Hindlimb muscle (tissue), 1 donor: ENCODE results near the gene WWC2. TPM values are rescaled to one million over a fixed set of nuclear protein-coding genes. Genes with fewer than 3 reads are reported as not detected.

Source experiments
- DNase-seq: peaks from one replicate; pipeline ENCODE4 v3.0.0-alpha.2; 2013
- polyA plus RNA-seq: library from polyadenylated mRNA; unstranded; fragments of 120-200 nt; gene quantifications from one replicate; pipeline ENCODE4 v1.2.1, GENCODE V29; 2013; ENCODE audit not compliant: insufficient read length

Gene WWC2
- polyA plus RNA-seq, 1 donor: 21.1 TPM

DNA sequence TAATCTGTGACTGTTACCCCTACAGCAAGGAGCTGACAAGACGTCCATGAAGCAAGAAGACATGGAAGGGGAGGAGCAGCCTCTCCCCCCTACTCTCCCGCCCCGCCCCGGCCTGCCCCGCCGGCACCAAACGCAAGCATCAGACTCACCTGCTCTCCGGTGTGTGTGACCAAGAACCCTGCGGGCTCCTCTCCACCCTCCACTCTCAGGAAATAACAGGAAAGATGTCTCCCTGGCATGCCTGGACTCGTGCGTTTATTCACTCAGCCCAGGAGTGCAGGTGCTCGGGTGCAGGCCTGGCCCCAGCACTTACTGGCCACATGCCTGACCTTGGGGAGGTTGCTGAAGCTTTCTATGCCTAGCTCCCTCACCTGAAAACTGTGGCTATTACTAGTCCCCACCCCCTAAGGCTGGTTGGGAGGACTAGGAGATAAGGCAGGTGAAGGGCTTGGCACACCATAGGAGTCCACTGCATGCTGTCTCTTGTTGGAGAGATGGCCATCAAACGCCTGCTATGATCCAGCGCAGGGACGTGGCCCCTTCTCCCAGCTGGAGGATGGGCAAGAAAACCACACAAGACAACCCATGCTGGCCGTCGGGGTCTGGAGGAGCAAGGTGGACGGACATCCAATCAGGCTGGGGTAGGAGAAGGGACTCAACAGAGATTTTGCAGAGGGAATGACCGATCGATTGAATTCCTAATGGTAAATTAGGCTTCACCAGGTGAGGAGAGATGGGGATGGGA is 258.0 kb downstream of the WWC2 start:
- no peak for DNase-seq

DNA sequence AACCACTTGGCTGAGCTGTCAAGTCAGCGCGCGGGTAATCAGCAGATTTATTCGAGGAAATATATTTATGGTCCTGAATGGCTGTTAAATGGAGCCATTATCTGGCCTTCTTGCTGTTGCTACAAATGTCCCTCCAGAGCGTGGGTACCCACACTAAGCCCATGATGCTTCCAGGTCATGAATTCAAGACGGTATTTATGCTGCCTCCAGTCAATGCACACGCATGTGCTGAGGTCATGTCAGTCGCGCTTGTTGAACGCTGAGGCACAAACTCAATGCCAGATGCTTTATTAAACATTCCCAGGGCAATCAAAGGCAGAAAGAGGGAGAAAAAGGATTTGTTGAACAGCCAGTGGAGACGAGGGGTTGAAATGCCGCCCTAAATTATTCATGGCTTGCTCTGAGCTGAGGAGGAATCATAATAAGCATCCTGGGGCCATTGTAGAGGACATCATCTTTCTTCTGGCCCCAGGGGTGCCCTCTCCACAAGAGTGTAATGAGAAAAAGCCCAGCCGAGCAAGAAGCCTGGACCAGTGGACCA is 259.2 kb downstream of the WWC2 start:
- DNase-seq: no peak

DNA sequence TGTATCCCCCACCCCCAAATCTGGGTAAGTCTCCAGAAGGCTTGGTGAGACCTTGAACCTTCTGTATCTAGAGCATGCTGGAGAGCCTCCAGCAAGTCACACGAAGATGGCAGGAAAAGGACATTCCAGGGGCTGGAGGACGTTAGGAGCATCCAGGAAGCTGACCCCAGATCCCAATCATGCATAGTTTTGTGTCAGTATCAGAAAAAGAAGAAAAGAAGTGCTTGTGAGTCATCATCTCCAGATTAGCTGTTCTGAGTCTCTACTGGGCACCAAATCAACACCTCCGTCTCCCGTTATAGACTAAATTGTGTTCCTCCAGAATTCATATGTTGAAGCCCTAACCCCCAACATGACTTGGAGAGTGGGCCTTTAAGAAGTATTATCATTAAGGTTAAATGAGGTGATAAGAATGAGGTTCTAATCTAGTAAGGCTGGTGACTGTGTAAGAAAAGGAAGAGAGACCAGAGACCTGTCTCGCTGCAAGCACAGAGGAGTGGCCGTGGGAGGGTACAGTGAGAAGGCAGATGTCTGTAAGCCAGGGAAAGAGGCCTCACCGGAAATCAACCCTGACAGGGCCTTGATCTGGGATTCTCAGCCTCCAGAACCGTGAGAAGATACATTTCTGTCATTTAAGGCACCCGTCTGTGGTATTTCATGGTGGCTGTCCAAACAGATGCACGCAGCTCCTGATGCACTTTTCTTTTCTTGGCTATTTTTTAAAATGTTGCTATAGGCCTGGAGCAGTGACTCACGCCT is 261.3 kb downstream of the WWC2 start:
- no peak for DNase-seq

DNA sequence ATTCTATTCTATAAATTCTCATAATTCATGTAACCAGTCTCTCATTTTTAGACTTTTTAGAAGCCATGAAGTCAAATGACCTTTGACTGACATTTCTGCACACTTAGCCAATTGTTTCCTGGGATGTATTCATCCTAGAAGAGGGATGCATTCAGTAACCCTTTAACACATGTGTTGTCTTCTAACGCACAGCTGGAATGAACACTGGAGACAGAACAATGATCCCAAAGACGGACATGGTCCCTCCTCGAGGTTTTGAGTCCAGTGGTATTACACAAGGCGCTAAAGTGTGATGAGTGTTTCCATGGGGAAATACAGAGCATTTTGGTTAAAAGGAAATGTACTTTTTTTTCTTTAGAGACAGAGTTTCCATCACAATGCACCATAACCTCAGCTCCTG is 263.0 kb downstream of the WWC2 start:
- DNase-seq: no peak

DNA sequence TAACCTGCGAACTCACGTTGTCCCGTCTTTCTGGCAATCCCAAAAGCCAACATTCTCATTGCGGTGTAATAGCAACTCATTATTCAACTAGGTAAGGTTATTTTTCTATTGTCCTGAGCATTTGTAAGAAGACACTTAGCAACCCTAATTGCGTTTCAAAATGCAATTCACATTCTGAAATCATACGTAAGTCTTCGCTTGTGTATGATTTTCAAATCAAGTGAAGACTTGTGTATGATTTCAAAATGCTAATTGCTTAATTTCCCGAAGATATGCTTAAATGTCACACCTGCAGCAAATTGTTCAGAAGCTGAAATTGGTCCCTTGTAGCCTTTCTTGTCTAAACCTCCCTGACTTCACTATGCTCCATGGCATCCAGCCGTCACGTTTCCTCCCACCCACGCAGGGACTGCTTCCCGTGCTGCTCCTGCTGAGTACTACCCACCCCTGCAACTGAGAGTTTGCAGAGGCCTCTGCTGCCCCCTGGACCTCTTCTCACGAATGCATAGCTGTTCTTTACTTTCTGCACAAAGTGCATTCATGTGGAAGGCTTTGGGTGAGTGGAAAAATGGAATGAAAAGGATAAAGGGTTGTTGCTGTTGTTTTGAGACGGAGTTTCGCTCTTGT is 264.0 kb downstream of the WWC2 start:
- no peak for DNase-seq

DNA sequence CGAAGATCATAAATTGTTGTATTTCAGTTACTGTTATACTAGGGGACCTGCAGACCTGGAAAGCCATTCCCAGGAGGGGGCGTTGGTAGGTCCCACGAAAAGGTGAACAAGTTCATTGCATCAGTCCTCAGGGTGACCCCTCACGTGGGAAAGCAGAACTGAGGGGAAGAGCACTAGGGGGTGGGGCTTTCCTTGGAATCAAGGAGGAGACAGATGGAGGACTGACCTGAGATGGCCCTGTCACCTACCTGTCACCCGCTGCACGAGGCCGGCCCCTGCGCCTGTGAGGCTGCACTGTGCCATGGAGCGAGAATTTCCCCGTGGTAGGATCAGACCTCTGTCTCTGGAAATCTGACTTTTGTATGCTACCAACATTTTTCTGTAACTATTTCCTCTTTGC is 265.0 kb downstream of the WWC2 start:
- DNase-seq: no peak

- DNase-seq: no peak
These were observed 267.3 kb downstream of the WWC2 start for GRCh38 chr4:183366206-183366835.

DNA sequence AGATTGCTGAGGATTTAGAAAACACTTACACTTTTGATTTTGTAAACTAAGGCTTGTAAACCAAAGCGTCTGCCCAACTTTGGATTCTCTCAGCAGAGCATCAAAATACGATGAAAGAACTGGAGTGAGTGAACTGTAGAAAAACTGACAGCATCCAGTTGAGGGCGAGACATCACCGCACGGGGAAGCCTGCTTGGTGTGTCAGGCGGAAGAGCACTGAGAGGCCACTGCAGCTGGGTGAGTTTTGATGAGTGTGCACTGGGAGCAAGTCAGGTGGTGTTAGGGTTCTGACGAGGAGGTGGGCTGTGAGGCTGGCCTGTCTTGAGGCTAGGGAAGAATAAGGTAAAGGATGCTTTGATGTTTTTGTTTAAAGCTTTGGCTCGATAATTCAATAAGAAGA is 270.0 kb downstream of the WWC2 start:
- DNase-seq: no peak

Other genes starting within 250 kb of the WWC2 start
- gene DCTD, start 181.9 kb upstream of the WWC2 start, polyA plus RNA-seq: 66.2 TPM
- gene CLDN22, start 221.0 kb downstream of the WWC2 start, polyA plus RNA-seq: not detected
- gene CLDN24, start 223.2 kb downstream of the WWC2 start, polyA plus RNA-seq: not detected